RWPE1 (cell line): ENCODE data around the gene AKAP7.

ENCODE experiments used
- CTCF ChIA-PET: fragments of 350-600 bp; sonication (Branson Sonifier 250); formaldehyde crosslinking; extraction: SDS; loops from one replicate; lab custom pipeline; 2021; lab: Yijun Ruan, JAX
- POLR2A ChIA-PET: fragments of 400-600 bp; formaldehyde crosslinking; extraction: SDS; loops from one replicate; lab custom pipeline; 2020; ENCODE audit warnings: antibody characterized with exemption; ENCODE audit not compliant: low non-redundant PET; lab: Yijun Ruan, JAX
- DNase-seq: peaks from one replicate; pipeline ENCODE4 v3.0.0; 2012; ENCODE audit warnings: low spot score
- H3K27ac ChIP-seq: fragments of 450-650 bp; 2 replicates; pipeline ENCODE4 v1.5.1; 2017
- CTCF ChIP-seq: fragments of 450-650 bp; conservative IDR thresholded peaks from 2 replicates; pipeline ENCODE4 v1.5.1; 2017; ENCODE audit warnings: low read depth, mild to moderate bottlenecking

AKAP7 gene

GRCh38 chr6:131331873-131332781 lies 196.9 kb downstream of the AKAP7 start:
- no peak overlapping the region for H3K27ac ChIP-seq
- POLR2A ChIA-PET, result no interaction called here
- TF ChIP-seq CTCF, result no peak
- CTCF ChIA-PET, result no interaction called here
- no peak for DNase-seq
